SK-N-SH (cell line): ENCODE data around the gene PURA.

Experiments
- EP300 ChIP-seq, 2 experiments: IDR thresholded peaks; 2 replicates each; pipeline versions ENCODE4 v1.4.0 to v1.6.1; 2012; ENCODE audit warnings: borderline replicate concordance in 1 of 2, low read depth in 1 of 2, low read length in 1 of 2
- NFIC ChIP-seq: IDR thresholded peaks from 2 replicates; pipeline ENCODE4 v1.4.0; 2012; ENCODE audit warnings: borderline replicate concordance
- SMC3 ChIP-seq: IDR thresholded peaks from 2 replicates; pipeline ENCODE4 v1.6.1; 2012; ENCODE audit warnings: low read depth, low read length, improper control_type of control experiment
- TF ChIP-seq, protein P1 (sequence below): fragments of 150-350 bp; IDR thresholded peaks from 2 replicates; pipeline ENCODE4 v1.6.1; 2017; ENCODE audit warnings: antibody characterized with exemption, low read length, low read depth, borderline replicate concordance
- TF ChIP-seq, protein P2 (sequence below): fragments of 200-600 bp; sonication (generic); IDR thresholded peaks from 2 replicates; pipeline ENCODE4 v1.6.1; 2017; ENCODE audit warnings: antibody characterized with exemption, mild to moderate bottlenecking, moderate library complexity

DNA sequence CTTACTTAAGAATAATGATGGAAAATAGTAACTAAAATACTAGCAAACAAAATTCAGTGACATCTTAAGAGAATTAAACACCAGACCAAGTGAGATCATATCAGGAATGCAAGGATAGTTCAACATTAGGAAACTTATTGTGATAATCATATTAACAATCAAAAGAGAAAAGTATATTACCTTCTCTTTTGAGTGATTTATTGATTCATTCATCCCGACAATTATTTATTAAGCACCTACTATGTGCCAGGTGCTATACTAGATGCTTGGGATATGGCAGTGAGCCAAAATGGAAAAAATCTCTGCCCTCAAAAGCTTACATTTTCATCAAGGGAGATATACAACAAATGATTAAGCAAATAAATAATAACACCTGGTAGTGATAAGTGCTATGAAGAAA is 23.7 kb upstream of the PURA start:
- TF ChIP-seq, protein P1, sequence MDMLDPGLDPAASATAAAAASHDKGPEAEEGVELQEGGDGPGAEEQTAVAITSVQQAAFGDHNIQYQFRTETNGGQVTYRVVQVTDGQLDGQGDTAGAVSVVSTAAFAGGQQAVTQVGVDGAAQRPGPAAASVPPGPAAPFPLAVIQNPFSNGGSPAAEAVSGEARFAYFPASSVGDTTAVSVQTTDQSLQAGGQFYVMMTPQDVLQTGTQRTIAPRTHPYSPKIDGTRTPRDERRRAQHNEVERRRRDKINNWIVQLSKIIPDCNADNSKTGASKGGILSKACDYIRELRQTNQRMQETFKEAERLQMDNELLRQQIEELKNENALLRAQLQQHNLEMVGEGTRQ = no peak
- TF ChIP-seq, protein P2, sequence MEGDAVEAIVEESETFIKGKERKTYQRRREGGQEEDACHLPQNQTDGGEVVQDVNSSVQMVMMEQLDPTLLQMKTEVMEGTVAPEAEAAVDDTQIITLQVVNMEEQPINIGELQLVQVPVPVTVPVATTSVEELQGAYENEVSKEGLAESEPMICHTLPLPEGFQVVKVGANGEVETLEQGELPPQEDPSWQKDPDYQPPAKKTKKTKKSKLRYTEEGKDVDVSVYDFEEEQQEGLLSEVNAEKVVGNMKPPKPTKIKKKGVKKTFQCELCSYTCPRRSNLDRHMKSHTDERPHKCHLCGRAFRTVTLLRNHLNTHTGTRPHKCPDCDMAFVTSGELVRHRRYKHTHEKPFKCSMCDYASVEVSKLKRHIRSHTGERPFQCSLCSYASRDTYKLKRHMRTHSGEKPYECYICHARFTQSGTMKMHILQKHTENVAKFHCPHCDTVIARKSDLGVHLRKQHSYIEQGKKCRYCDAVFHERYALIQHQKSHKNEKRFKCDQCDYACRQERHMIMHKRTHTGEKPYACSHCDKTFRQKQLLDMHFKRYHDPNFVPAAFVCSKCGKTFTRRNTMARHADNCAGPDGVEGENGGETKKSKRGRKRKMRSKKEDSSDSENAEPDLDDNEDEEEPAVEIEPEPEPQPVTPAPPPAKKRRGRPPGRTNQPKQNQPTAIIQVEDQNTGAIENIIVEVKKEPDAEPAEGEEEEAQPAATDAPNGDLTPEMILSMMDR = no peak
- no peak for TF ChIP-seq EP300 (IDR thresholded peaks at IDR 0.05; ENCODE audit: borderline replicate concordance in 1 of 2, low read depth in 1 of 2, low read length in 1 of 2)
- no peak for TF ChIP-seq NFIC
- TF ChIP-seq SMC3 = no peak
